ENCODE data around the gene SLC25A3.

DNA sequence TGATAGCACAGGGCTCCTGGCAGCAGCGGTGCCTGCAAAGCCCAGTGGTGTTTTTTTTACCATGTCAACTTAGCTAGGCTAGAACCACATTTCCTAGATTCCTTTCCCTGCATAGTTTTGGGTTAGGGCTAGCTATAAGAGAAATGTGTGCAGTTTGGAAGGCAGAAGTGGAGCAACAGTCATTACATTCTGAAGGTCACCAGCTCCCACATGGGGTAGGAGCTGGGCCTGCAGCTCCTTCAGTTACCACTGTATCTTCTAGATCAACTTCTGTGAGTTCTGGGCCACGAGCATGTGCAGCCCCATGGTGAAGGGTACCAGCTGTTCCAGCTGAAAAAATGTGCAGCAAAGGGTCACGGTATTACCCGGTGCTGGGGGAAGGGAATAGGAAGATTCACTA, 2.3 kb upstream of the SLC25A3 start:
- TF ChIP-seq, protein P1, sequence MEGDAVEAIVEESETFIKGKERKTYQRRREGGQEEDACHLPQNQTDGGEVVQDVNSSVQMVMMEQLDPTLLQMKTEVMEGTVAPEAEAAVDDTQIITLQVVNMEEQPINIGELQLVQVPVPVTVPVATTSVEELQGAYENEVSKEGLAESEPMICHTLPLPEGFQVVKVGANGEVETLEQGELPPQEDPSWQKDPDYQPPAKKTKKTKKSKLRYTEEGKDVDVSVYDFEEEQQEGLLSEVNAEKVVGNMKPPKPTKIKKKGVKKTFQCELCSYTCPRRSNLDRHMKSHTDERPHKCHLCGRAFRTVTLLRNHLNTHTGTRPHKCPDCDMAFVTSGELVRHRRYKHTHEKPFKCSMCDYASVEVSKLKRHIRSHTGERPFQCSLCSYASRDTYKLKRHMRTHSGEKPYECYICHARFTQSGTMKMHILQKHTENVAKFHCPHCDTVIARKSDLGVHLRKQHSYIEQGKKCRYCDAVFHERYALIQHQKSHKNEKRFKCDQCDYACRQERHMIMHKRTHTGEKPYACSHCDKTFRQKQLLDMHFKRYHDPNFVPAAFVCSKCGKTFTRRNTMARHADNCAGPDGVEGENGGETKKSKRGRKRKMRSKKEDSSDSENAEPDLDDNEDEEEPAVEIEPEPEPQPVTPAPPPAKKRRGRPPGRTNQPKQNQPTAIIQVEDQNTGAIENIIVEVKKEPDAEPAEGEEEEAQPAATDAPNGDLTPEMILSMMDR (conservative IDR thresholded peaks at IDR 0.05; ENCODE audit: low read length): no peak
- no peak for TF ChIP-seq EZH2phosphoT487 (IDR thresholded peaks at IDR 0.05; ENCODE audit: borderline replicate concordance)
